ENCODE data around the gene TOPAZ1.

DNA sequence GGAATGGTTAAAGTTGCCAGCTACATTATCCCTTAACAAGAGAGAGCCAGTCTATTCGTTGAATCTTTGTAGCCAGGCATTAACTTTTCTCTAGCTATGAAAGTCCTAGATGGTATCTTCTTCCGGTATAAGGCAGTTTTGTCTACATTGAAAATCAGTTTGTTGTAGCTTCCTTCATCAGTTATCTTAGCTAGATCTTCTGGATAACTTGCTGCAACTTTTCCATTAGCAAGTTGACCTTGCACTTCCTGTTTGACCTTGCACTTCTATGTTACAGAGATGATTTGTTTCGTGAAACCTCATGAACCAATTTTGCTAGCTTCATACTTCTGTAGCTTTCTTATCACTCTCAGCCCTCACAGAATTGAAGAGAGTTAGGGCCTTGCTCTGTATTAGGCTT lies 24.1 kb downstream of the TOPAZ1 start:
- no peak for TF ChIP-seq POLR2A (IDR thresholded peaks at IDR 0.05; ENCODE audit: low read depth, low read length)
- TF ChIP-seq, protein P1, sequence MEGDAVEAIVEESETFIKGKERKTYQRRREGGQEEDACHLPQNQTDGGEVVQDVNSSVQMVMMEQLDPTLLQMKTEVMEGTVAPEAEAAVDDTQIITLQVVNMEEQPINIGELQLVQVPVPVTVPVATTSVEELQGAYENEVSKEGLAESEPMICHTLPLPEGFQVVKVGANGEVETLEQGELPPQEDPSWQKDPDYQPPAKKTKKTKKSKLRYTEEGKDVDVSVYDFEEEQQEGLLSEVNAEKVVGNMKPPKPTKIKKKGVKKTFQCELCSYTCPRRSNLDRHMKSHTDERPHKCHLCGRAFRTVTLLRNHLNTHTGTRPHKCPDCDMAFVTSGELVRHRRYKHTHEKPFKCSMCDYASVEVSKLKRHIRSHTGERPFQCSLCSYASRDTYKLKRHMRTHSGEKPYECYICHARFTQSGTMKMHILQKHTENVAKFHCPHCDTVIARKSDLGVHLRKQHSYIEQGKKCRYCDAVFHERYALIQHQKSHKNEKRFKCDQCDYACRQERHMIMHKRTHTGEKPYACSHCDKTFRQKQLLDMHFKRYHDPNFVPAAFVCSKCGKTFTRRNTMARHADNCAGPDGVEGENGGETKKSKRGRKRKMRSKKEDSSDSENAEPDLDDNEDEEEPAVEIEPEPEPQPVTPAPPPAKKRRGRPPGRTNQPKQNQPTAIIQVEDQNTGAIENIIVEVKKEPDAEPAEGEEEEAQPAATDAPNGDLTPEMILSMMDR (conservative IDR thresholded peaks at IDR 0.05; ENCODE audit: low read depth, low read length), result no peak
- no peak for TF ChIP-seq MAZ (IDR thresholded peaks at IDR 0.05; ENCODE audit: borderline replicate concordance, low read depth, low read length)
- TF ChIP-seq CEBPB (IDR thresholded peaks at IDR 0.05; ENCODE audit: low read depth, low read length), result no peak
- TF ChIP-seq CHD1 (IDR thresholded peaks at IDR 0.05; ENCODE audit: low read depth, low read length), result no peak
- TF ChIP-seq FOS (IDR thresholded peaks at IDR 0.05; ENCODE audit: low read depth, low read length), result no peak
- TF ChIP-seq SMC3 (IDR thresholded peaks at IDR 0.05; ENCODE audit: low read depth, low read length), result no peak
- no peak for TF ChIP-seq MAFK (IDR thresholded peaks at IDR 0.05; ENCODE audit: low read depth, low read length)
- TF ChIP-seq RFX5 (IDR thresholded peaks at IDR 0.05; ENCODE audit: low read depth, low read length), result no peak

Data from IMR-90 (cell line).